Psoas muscle (tissue), 8 donors: ENCODE measurements around the gene NPAS4. TPM values are rescaled to one million over a fixed set of nuclear protein-coding genes. Genes with fewer than 3 reads are reported as not detected.
"Not testable (repeated sequence)": the region's sequence is repeated elsewhere in the genome, so short reads cannot be mapped to it uniquely, and the experiment has no call there.

Source experiments
- ATAC-seq, 4 donors: fragments of 200-7000 bp; cut with Tn5 transposase; one replicate each; pipeline ENCODE4 v1.9.1; 2020; ENCODE audit warnings: moderate library complexity in 3 of 4, mild to moderate bottlenecking in 2 of 4
- DNase-seq, 2 donors: peaks; one replicate each; pipeline ENCODE4 v3.0.0-alpha.2; 2020
- H3K27ac ChIP-seq: fragments of 200-600 bp; one replicate; pipeline ENCODE4 v1.8.0; 2022
- H3K27me3 ChIP-seq, 3 donors: fragments of 200-600 bp in 1 of 3; one replicate each; pipeline versions ENCODE4 v1.6.1 to v1.8.0; 2013 to 2022; ENCODE audit warnings: low read length in 2 of 3, mild to moderate bottlenecking in 2 of 3, moderate library complexity in 1 of 3; ENCODE audit not compliant: insufficient read depth in 3 of 3
- H3K36me3 ChIP-seq, 2 donors: fragments of 200-600 bp in 1 of 2; one replicate each; pipeline versions ENCODE4 v1.6.1 to v1.8.0; 2013 to 2022; ENCODE audit warnings: low read depth in 1 of 2, mild to moderate bottlenecking in 1 of 2, moderate library complexity in 1 of 2; ENCODE audit not compliant: insufficient read depth in 1 of 2
- H3K4me1 ChIP-seq: fragments of 200-600 bp; one replicate; pipeline ENCODE4 v1.8.0; 2022
- H3K4me3 ChIP-seq: fragments of 200-600 bp; one replicate; pipeline ENCODE4 v1.8.0; 2022; ENCODE audit warnings: mild to moderate bottlenecking
- H3K9me3 ChIP-seq: fragments of 200-600 bp; one replicate; pipeline ENCODE4 v1.8.0; 2022
- WGBS, 3 donors: extraction: QIAGEN DNeasy Blood & Tissue Kit; methylation state at CpG; one replicate each; pipeline versions ENCODE4 v1.1.6 to v1.1.7; 2013; 5-methylcytosine and 5-hydroxymethylcytosine counted together
- intact Hi-C, 2 donors: fragments of 100-400 bp; cut with DNase I; formaldehyde crosslinking; loops; one replicate each; pipeline versions ENCODE4 v1.11.0 to v1.14.2; 2022
- polyA plus RNA-seq, 3 donors: library from polyadenylated mRNA; stranded (reverse); fragments of 200-250 nt; gene quantifications; one replicate each; pipeline ENCODE4 v1.2.3, GENCODE V29; 2013
- total RNA-seq, 4 donors: library from RNA; stranded (reverse); fragmentation: NEBNext Ultra II Directional in 2 of 4; extraction: Animal tissue kit (Norgen Biotek cat#: 25700) in 2 of 4; gene quantifications; one replicate each; pipeline versions ENCODE4 v1.2.1 to v1.2.4, GENCODE V29; 2021 to 2023
- TF ChIP-seq, protein P1 (sequence below): fragments of 200-600 bp; IDR thresholded peaks from one replicate; pipeline ENCODE4 v1.8.0; 2022; ENCODE audit warnings: antibody characterized with exemption
- donor health status: healthy with polysubstance abuse.
- donor health status: DM: no; HTN: no; CAD: no; lungs with moderate emphysema.
- donor health status: Bipolar disorder and iron deficiency.
- donor health status: healthy.
- donor health status: DM: yes; HTN: yes; CAD: no.
- donor health status: DM: no; HTN: no; CAD: no.
- donor health status: DM: no; HTN: no; CAD: no.
- donor health status: DM: yes; HTN: yes; CAD: no.

NPAS4 gene
- total and polyA plus RNA-seq, 7 donors = 0.05 TPM; not detected in 6

DNA sequence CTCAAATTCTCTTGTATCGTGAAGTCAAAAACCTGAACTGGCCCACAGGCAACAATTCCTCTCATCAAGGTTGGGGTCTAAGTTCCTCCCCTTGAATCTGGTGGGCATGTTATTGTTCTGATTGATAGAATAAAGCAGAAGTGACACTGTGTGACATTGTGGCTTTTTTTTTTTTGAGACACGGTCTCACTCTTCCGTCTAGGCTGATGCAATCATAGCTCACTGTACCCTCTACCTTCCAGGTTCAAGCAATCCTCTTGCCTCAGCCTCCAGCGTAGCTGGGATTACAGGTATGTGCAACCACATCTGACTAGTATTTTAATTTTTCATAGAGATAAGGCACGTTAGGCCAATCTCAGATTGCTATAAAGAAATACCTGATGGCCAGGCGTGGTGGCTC lies 37.0 kb downstream of the NPAS4 start:
- H3K36me3 ChIP-seq = no peaks in the 10 kb centered on the region
- H3K4me1 ChIP-seq = no peaks in the 10 kb centered on the region
- intact Hi-C loops = no loop called here
- H3K27me3 ChIP-seq = no peaks in the 10 kb centered on the region
- no peak for DNase-seq
- H3K9me3 ChIP-seq = no peaks in the 10 kb centered on the region
- no peak for ATAC-seq
- no peak overlapping the region for H3K4me3 ChIP-seq
- 82 to 88% (median 86%) methylated on average over 6 of the region's 6 CpGs for WGBS, 3 donors
- H3K27ac ChIP-seq = no peak overlapping the region
- TF ChIP-seq, protein P1, sequence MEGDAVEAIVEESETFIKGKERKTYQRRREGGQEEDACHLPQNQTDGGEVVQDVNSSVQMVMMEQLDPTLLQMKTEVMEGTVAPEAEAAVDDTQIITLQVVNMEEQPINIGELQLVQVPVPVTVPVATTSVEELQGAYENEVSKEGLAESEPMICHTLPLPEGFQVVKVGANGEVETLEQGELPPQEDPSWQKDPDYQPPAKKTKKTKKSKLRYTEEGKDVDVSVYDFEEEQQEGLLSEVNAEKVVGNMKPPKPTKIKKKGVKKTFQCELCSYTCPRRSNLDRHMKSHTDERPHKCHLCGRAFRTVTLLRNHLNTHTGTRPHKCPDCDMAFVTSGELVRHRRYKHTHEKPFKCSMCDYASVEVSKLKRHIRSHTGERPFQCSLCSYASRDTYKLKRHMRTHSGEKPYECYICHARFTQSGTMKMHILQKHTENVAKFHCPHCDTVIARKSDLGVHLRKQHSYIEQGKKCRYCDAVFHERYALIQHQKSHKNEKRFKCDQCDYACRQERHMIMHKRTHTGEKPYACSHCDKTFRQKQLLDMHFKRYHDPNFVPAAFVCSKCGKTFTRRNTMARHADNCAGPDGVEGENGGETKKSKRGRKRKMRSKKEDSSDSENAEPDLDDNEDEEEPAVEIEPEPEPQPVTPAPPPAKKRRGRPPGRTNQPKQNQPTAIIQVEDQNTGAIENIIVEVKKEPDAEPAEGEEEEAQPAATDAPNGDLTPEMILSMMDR = no peak

DNA sequence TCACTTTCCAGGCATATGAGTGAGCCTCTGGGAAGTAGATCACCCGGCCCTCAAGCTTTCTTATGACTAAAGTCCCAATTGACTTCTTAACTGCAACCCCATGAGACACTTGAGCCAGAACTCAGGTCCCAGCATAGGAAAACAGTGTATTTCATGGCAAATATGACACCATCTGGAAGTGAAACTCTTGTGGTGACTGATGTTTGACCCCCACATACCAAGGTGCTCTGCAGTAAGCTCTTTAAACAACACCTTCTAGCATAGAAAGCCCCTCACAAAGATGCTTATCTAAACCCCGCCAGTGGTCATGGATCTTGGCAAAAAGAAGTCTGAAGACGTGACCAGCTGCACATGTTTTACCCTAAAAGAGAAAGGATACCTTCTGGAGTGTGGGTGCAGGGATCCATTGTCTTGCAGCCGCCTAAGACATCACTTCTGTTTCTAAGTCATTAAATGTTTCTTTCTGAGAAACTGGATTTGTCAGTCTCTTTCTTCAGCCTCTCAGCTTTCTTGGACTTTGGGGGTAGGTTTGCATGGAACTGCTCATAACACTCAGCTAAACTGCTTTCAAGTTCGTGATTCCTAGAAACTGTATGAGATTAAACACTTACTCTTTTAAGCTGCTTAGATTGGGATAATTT lies 38.4 kb downstream of the NPAS4 start:
- H3K27ac ChIP-seq = no peak overlapping the region
- TF ChIP-seq, protein P1 = no peak
- H3K27me3 ChIP-seq = no peaks in the 10 kb centered on the region
- no peak for DNase-seq
- intact Hi-C loops = no loop called here
- no peaks in the 10 kb centered on the region for H3K36me3 ChIP-seq
- no peaks in the 10 kb centered on the region for H3K9me3 ChIP-seq
- H3K4me1 ChIP-seq = no peaks in the 10 kb centered on the region
- no peak for ATAC-seq
- 29 to 48% (median 45%) methylated on average over 5 of the region's 5 CpGs for WGBS, 3 donors
- no peak overlapping the region for H3K4me3 ChIP-seq

DNA sequence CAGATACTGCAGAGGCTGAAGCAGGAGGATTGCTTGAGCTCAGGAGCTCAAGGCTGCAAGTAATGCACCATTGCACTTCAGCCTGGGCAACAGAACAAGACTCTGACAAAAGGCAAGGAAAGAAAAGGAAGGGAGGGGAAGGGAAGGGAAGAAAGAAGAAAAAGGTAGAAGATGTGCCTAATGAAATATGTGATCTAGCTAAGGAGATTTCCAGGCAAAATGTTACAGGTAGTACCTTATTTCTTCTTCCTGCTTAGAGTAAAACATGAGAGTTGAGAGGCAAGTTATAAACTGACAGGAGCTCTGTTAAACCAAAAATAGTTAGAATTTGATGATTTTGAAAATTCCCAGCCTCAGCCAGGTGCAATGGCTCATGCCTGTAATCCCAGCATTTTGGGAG lies 41.2 kb downstream of the NPAS4 start:
- intact Hi-C loops = no loop called here
- Histone ChIP-seq H3K27me3 (no peaks in the 10 kb centered on the region), H3K4me1 (peaks cover 3% of the 10 kb centered on the region), H3K4me3 (no peak overlapping the region), H3K36me3 (no peaks in the 10 kb centered on the region), H3K27ac (no peak overlapping the region), H3K9me3 (no peaks in the 10 kb centered on the region)
- ATAC-seq = no peak
- no peak for DNase-seq
- TF ChIP-seq, protein P1 = no peak

DNA sequence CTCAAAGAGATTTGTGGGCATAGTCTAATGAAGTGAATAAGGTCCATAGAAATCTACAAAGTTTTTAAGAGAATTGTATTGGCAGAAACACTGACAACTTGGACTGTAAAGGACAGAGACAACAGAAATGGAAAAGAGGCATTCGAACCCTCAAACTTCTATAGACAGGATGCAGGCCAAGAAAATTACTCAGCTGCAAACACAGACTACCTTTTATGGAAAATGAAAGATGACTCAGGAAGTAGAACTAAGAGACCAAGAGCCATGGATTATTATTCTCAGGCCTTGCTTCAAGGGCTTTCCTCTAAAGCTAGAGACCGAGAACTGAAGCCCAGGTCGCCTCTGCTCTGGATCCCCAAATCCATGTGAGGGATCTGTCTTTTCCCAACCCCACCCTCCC lies 42.1 kb downstream of the NPAS4 start:
- DNase-seq = no peak
- 78 to 93% (median 92%) methylated on average over 3 of the region's 3 CpGs for WGBS, 3 donors
- Histone ChIP-seq H3K27me3 (no peaks in the 10 kb centered on the region), H3K27ac (no peak overlapping the region), H3K4me1 (peaks cover 3% of the 10 kb centered on the region), H3K36me3 (no peaks in the 10 kb centered on the region), H3K9me3 (no peaks in the 10 kb centered on the region), H3K4me3 (no peak overlapping the region)
- ATAC-seq = no peak
- TF ChIP-seq, protein P1 = no peak
- intact Hi-C loops = no loop called here

DNA sequence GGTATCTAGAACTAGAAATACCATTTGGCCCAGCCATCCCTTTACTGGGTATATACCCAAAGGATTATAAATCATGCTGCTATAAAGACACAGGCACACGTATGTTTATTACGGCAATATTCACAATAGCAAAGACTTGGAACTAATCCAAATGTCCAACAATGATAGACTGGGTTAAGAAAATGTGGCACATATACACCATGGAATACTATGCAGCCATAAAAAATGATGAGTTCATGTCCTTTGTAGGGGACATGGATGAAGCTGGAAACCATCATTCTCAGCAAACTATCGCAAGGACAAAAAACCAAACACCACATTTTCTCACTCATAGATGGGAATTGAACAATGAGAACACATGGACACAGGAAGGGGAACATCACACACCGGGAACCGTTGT lies 43.3 kb downstream of the NPAS4 start:
- H3K27me3 ChIP-seq, H3K9me3 ChIP-seq, H3K27ac ChIP-seq, H3K36me3 ChIP-seq, ATAC-seq, H3K4me1 ChIP-seq, intact Hi-C loops, DNase-seq, H3K4me3 ChIP-seq: not testable (repeated sequence)
- 83 to 88% (median 84%) methylated on average over 5 of the region's 5 CpGs for WGBS, 3 donors
